GM12878 (cell line): Measurements from ENCODE around the gene IVL. TPM values are rescaled to one million over a fixed set of nuclear protein-coding genes. Genes with fewer than 3 reads are reported as not detected.

Experiments
- ATAC-seq: fragments of 200-7000 bp; cut with Tn5 transposase; 3 replicates; pipeline ENCODE4 v1.9.1; 2020; ENCODE audit warnings: mild to moderate bottlenecking, moderate library complexity
- Bru-seq: library from RNA; stranded (reverse); fragments of 400-500 nt; gene quantifications from one replicate; lab custom pipeline; 2021; lab: Mats Ljungman, UMichigan
- BruChase-seq, 2 experiments: library from RNA; stranded (reverse); fragments of 400-500 nt; gene quantifications; one replicate each; lab custom pipeline; 2021; lab: Mats Ljungman, UMichigan
- BruUV-seq: library from RNA; stranded (reverse); fragments of 400-500 nt; replicated peaks from 2 replicates; lab custom pipeline; 2021; lab: Mats Ljungman, UMichigan
- CTCF ChIA-PET: fragments of 300-600 bp; sonication (Branson Sonifier 250); formaldehyde crosslinking; extraction: SDS; loops from one replicate; lab custom pipeline; 2021; ENCODE audit warnings: inconsistent platforms; lab: Yijun Ruan, JAX
- POLR2A ChIA-PET: fragments of 350-600 bp; formaldehyde crosslinking; extraction: SDS; loops from one replicate; lab custom pipeline; 2021; ENCODE audit warnings: inconsistent platforms; lab: Charles Lee
- RAD21 ChIA-PET: fragments of 300-600 bp; sonication (Branson Sonifier 250); formaldehyde crosslinking; loops from one replicate; lab custom pipeline; 2023; ENCODE audit warnings: antibody characterized with exemption; ENCODE audit not compliant: unreplicated experiment; lab: Charles Lee
- SMC1A ChIA-PET: fragments of 300-600 bp; sonication (Branson Sonifier 250); formaldehyde crosslinking; loops from one replicate; lab custom pipeline; 2023; ENCODE audit not compliant: unreplicated experiment, uncharacterized antibody; lab: Charles Lee
- DNase-seq: peaks from one replicate; pipeline ENCODE4 v3.0.0-alpha.2; 2011; ENCODE audit warnings: low read depth, low spot score
- FAIRE-seq: peaks from 3 replicates; lab custom pipeline; 2011; peaks lifted over from hg19 to GRCh38; lab: Jason Lieb, UNC
- H2AFZ ChIP-seq: 2 replicates; pipeline ENCODE4 v1.6.0; 2011; ENCODE audit warnings: low read depth, low read length, control low read depth; ENCODE audit not compliant: control insufficient read depth
- H3K27ac ChIP-seq: 2 replicates; pipeline ENCODE4 v1.5.1; 2011; ENCODE audit warnings: control low read depth; ENCODE audit not compliant: control insufficient read depth, insufficient read depth
- H3K27me3 ChIP-seq, 2 experiments: replicated peaks in 1 of 2; 2 replicates each; pipeline versions ENCODE4 v1.6.0 to v1.6.1; 2011; ENCODE audit warnings: low read length in 1 of 2; ENCODE audit not compliant: control insufficient read depth in 2 of 2, insufficient read depth in 2 of 2
- H3K36me3 ChIP-seq, 2 experiments: 2 replicates each; pipeline ENCODE4 v1.5.1; 2011; ENCODE audit warnings: low read length in 1 of 2; ENCODE audit not compliant: control insufficient read depth in 2 of 2, insufficient read depth in 2 of 2
- H3K4me1 ChIP-seq: 2 replicates; pipeline ENCODE4 v1.6.1; 2011; ENCODE audit warnings: mild to moderate bottlenecking, low read length, moderate library complexity, mixed read lengths; ENCODE audit not compliant: control insufficient read depth, insufficient read depth
- H3K4me2 ChIP-seq: 2 replicates; pipeline ENCODE4 v1.6.0; 2011; ENCODE audit warnings: control low read depth; ENCODE audit not compliant: control insufficient read depth, insufficient read depth
- H3K4me3 ChIP-seq: fragments of 200-600 bp; sonication (generic); 2 replicates; pipeline ENCODE4 v1.5.1; 2016
- H3K79me2 ChIP-seq: 2 replicates; pipeline ENCODE4 v1.6.0; 2011; ENCODE audit warnings: low read length; ENCODE audit not compliant: control insufficient read depth, insufficient read depth
- H3K9ac ChIP-seq: 2 replicates; pipeline ENCODE4 v1.8.0; 2011; ENCODE audit warnings: low read length, control low read depth, mixed read lengths; ENCODE audit not compliant: control insufficient read depth, insufficient read depth
- H3K9me3 ChIP-seq: replicated peaks from 3 replicates; pipeline ENCODE4 v1.5.1; 2011; ENCODE audit warnings: mild to moderate bottlenecking, low read length; ENCODE audit not compliant: control insufficient read depth, insufficient read depth
- H4K20me1 ChIP-seq: 2 replicates; pipeline ENCODE4 v1.6.0; 2011; ENCODE audit not compliant: control insufficient read depth, insufficient read depth
- ATF2 ChIP-seq: IDR thresholded peaks from 2 replicates; pipeline ENCODE4 v1.6.1; 2012; ENCODE audit warnings: low read length, inconsistent platforms
- CTCF ChIP-seq, 3 experiments: IDR thresholded peaks in 2 of 3; conservative IDR thresholded peaks in 1 of 3; 2 replicates each; pipeline ENCODE4 v1.5.1; 2011; ENCODE audit warnings: low read depth in 3 of 3, low read length in 3 of 3, mild to moderate bottlenecking in 3 of 3, control low read depth in 2 of 3, moderate library complexity in 2 of 3, inconsistent platforms in 1 of 3, mixed read lengths in 1 of 3; ENCODE audit not compliant: control insufficient read depth in 2 of 3, insufficient read depth in 1 of 3; ENCODE audit errors: extremely low read depth in 1 of 3
- EED ChIP-seq: sonication (generic); IDR thresholded peaks from 2 replicates; pipeline ENCODE4 v1.6.1; 2016; ENCODE audit warnings: antibody characterized with exemption, low read depth
- IKZF2 ChIP-seq, 2 experiments: fragments of 450-650 bp; IDR thresholded peaks; 2 replicates each; pipeline ENCODE4 v1.6.1; 2017; ENCODE audit warnings: mild to moderate bottlenecking in 2 of 2, moderate library complexity in 2 of 2
- IRF4 ChIP-seq: IDR thresholded peaks from 2 replicates; pipeline ENCODE4 v1.6.1; 2011; ENCODE audit warnings: low read depth, low read length
- JUNB ChIP-seq: IDR thresholded peaks from 2 replicates; pipeline ENCODE4 v1.6.1; 2016; ENCODE audit warnings: antibody characterized with exemption, mild to moderate bottlenecking
- MTA2 ChIP-seq: fragments of 450-650 bp; IDR thresholded peaks from 2 replicates; pipeline ENCODE4 v1.6.1; 2016; ENCODE audit warnings: low read depth, mild to moderate bottlenecking, moderate library complexity
- PKNOX1 ChIP-seq: fragments of 450-650 bp; IDR thresholded peaks from 2 replicates; pipeline ENCODE4 v1.6.1; 2016; ENCODE audit warnings: mild to moderate bottlenecking
- PML ChIP-seq: IDR thresholded peaks from 2 replicates; pipeline ENCODE4 v1.6.1; 2012; ENCODE audit warnings: low read length, inconsistent platforms
- RUNX3 ChIP-seq: IDR thresholded peaks from 2 replicates; pipeline ENCODE4 v1.6.1; 2012; ENCODE audit warnings: low read length, inconsistent platforms
- TCF7 ChIP-seq: IDR thresholded peaks from 2 replicates; pipeline ENCODE4 v1.6.1; 2014; ENCODE audit warnings: antibody characterized with exemption, borderline replicate concordance
- WGBS: methylation state at CpG from one replicate; pipeline ENCODE4 v1.1.6; 2016; ENCODE audit warnings: low lambda C conversion rate; ENCODE audit not compliant: insufficient replicate concordance, insufficient coverage; ENCODE audit errors: missing lambda C conversion rate; 5-methylcytosine and 5-hydroxymethylcytosine counted together
- in situ Hi-C: fragments of 300-500 bp; cut with MboI; formaldehyde crosslinking; loops from 9 replicates; pipeline ENCODE4 v1.14.3; 2018; ENCODE audit warnings: mixed read lengths
- intact Hi-C: fragments of 100-400 bp; cut with micrococcal nuclease; formaldehyde crosslinking; loops from one replicate; pipeline ENCODE4 v1.14.2; 2022; ENCODE audit not compliant: unreplicated experiment
- long read RNA-seq, 2 experiments: library from polyadenylated mRNA; unstranded; transcript quantifications; one replicate each; pipeline ENCODE4 v2.0.0, GENCODE V29; 2019 to 2020
- polyA minus RNA-seq, 3 experiments: library from RNA; depleted of rRNA, polyadenylated mRNA; stranded (reverse); fragments of >200 nt; gene quantifications; 2 replicates each; pipeline ENCODE4 v1.2.3, GENCODE V29; 2011
- polyA plus RNA-seq, 11 experiments: library from polyadenylated mRNA; depleted of rRNA in 4 of 11; unstranded in 6 of 11; stranded (reverse) in 5 of 11; fragments of >200 nt; fragmentation: Nextera tagmentation in 4 of 11; fragmentation: Illumina TruSeq in 1 of 11; extraction: Ambion mirVana in 4 of 11; extraction: Trizol in 1 of 11; gene quantifications; 1 replicate in 1 of 11; 2 replicates in 10 of 11; pipeline versions ENCODE4 v1.2.1 to v1.2.3, GENCODE V29; 2011 to 2016; ENCODE audit warnings: inconsistent platforms in 2 of 11, missing spikeins in 2 of 11, low read depth in 1 of 11
- total RNA-seq, 4 experiments: library from RNA; depleted of rRNA in 3 of 4; stranded (reverse); fragments of >200 nt in 3 of 4; fragmentation: Illumina TruSeq in 1 of 4; extraction: Trizol in 1 of 4; gene quantifications; 2 replicates each; pipeline versions ENCODE4 v1.2.1 to v1.2.3, GENCODE V29; 2013 to 2021

Gene IVL, protein sequence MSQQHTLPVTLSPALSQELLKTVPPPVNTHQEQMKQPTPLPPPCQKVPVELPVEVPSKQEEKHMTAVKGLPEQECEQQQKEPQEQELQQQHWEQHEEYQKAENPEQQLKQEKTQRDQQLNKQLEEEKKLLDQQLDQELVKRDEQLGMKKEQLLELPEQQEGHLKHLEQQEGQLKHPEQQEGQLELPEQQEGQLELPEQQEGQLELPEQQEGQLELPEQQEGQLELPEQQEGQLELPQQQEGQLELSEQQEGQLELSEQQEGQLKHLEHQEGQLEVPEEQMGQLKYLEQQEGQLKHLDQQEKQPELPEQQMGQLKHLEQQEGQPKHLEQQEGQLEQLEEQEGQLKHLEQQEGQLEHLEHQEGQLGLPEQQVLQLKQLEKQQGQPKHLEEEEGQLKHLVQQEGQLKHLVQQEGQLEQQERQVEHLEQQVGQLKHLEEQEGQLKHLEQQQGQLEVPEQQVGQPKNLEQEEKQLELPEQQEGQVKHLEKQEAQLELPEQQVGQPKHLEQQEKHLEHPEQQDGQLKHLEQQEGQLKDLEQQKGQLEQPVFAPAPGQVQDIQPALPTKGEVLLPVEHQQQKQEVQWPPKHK
- total RNA-seq (2013; cell fraction: nucleolus; rRNA removed): 0.17 and 0.22 TPM in 2 replicates
- total RNA-seq (2014; rRNA removed) (19.5 and 20.5 TPM in 2 replicates), total RNA-seq (2014; rRNA removed; fragmentation: Illumina TruSeq; extraction: Trizol) (10.7 and 11.4 TPM in 2 replicates), total RNA-seq (2021) (12.1 and 12.2 TPM in 2 replicates), polyA plus RNA-seq (2011; rRNA removed) (1.6 and 2.1 TPM in 2 replicates), polyA plus RNA-seq (2014; fragmentation: Illumina TruSeq; extraction: Trizol) (8.4 and 14.8 TPM in 2 replicates), polyA plus RNA-seq (2014; fragmentation: Nextera tagmentation; extraction: Ambion mirVana) (1 to 10 TPM; 1.4 to 2.9 TPM), polyA plus RNA-seq (2014; rRNA removed) (20.3 and 22.2 TPM in 2 replicates), polyA plus RNA-seq (2016; fragmentation: Nextera tagmentation; extraction: Ambion mirVana) (10 to 100 TPM; 17.0 to 17.6 TPM), polyA minus RNA-seq (2011; rRNA and poly(A)+ RNA removed) (0.88 and 1.4 TPM in 2 replicates), Bru-seq, nascent RNA (percentile 46 among the genes with signal in this experiment), BruChase-seq, experiment 1, labeled RNA remaining after a 6-hour chase (percentile 48 among the genes with signal in this experiment), BruChase-seq, experiment 2, labeled RNA remaining after a 2-hour chase (percentile 42 among the genes with signal in this experiment)
- polyA plus RNA-seq (2011; ENCODE audit: low read depth): 0.85 TPM
- polyA plus RNA-seq (2011; cell fraction: cytosol; rRNA removed): 1.7 and 2.5 TPM in 2 replicates
- polyA plus RNA-seq (2011; cell fraction: nucleus; rRNA removed): 0.51 and 0.76 TPM in 2 replicates
- polyA plus RNA-seq (2012): 1.9 and 2.8 TPM in 2 replicates
- polyA minus RNA-seq (2011; cell fraction: cytosol; rRNA and poly(A)+ RNA removed): 0.52 TPM in 1 of 2 replicates, not detected in the other
- 0.24 and 0.29 TPM in 2 replicates for polyA minus RNA-seq (2011; cell fraction: nucleus; rRNA and poly(A)+ RNA removed)
- long read RNA-seq, experiment 1, partial matches to known transcripts: 0 of 4 reads
- long read RNA-seq, experiment 1, other reads (novel, unspliced or antisense): 1 of 4 reads
- long read RNA-seq, experiment 2, partial matches to known transcripts: 0 of 2 reads
- long read RNA-seq, experiment 2, other reads (novel, unspliced or antisense): 0 of 2 reads

DNA sequence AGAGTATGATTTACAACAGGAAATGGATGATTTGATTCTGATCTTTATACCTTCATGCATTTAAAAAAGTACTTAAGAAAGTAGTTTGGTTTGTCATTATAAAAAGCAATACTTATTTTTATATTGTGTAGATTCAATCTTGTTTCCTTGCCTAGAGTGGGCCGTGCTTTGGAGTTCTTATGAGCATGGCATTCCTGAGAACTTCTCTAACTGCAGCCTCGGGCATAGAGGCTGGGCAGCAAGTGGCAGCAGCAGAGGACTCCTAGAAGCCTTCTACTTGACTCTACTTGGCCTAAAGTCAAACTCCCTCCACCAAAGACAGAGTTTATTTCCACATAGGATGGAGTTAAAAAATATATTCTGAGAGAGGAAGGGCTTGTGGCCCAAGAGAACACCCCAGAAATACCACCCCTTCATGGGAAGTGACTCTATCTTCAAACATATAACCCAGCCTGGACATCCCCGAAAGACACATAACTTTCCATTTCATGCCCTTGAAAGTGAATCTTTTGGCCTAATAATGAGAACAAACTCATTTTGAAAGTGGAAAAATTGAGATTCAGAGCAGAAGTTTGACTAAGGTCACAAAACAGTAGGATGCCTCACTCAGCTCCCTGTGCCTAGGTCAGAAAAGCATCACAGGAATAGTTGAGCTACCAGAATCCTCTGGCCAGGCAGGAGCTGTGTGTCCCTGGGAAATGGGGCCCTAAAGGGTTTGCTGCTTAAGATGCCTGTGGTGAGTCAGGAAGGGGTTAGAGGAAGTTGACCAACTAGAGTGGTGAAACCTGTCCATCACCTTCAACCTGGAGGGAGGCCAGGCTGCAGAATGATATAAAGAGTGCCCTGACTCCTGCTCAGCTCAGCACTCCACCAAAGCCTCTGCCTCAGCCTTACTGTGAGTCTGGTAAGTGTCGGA lies at the start of gene IVL:
TSS of gene IVL (plus strand) at position 861 of the 916 bp plus-strand sequence. CDS start 1,252 bp downstream, outside the sequence.
- Histone ChIP-seq H3K27ac (peak within 1 kb of the TSS; percentile 60), H3K4me3 (peak within 1 kb of the TSS; percentile 21; the same call in 1 of the 2 replicates), H3K4me1 (peaks cover 35% of the 10 kb centered on the region), H3K9me3 (no peaks in the 10 kb centered on the region), H3K27me3 (no peaks in the 10 kb centered on the region), H4K20me1 (no peaks in the 10 kb centered on the region), H3K79me2 (no peaks in the 10 kb centered on the region), H3K36me3 (no peaks in the 10 kb centered on the region), H3K9ac (no peak within 1 kb of the TSS), H3K4me2 (peak within 1 kb of the TSS; percentile 76), H2AFZ (no peak within 1 kb of the TSS)
- DNase-seq (peak; percentile 53), FAIRE-seq (peak; percentile 84), ATAC-seq (peak; percentile 78)
- RAD21 ChIA-PET: interaction anchor here (1.2 to 1.5 kb wide), 5 partner anchors 18 to 37 kb away, joined by 3 to 4 read pairs (median 3); partner anchors contain the start of gene SMCP
- CTCF ChIA-PET: interaction anchor here (0.9 to 7.6 kb wide), 3 partner anchors 17 to 215 kb away, joined by 3 to 45 read pairs (median 8); partner anchors contain the start of gene SMCP
- in situ Hi-C loops (no loop called here), intact Hi-C loops (no loop called here)
- WGBS: 19% methylated on average over 4 of the region's 4 CpGs
- no TSS peak for BruUV-seq
- POLR2A ChIA-PET: interaction anchor here (0.7 kb wide), 1 partner anchor 316 kb away, joined by 3 read pairs; no protein-coding TSS in a partner anchor
- SMC1A ChIA-PET: interaction anchor here (0.8 to 1.3 kb wide), 4 partner anchors 18 to 354 kb away, joined by 3 to 5 read pairs (median 4); partner anchors contain the start of gene SMCP
- peak; percentile 57; the same call in 1 of the 2 replicates for TF ChIP-seq MTA2
- TF ChIP-seq ATF2: peak; percentile 66
- peak; percentile 14; the same call in 1 of the 2 replicates for TF ChIP-seq PKNOX1
- TF ChIP-seq EED: peak; percentile 93
- peak; percentile 65 to 70 for TF ChIP-seq IKZF2 (IDR thresholded peaks at IDR 0.05)
- TF ChIP-seq PML: peak; percentile 42; the same call in 1 of the 2 replicates
- TF ChIP-seq CTCF (IDR thresholded peaks at IDR 0.05 in 2 of 3, conservative IDR thresholded peaks at IDR 0.05 in 1 of 3; ENCODE audit: control insufficient read depth in 2 of 3, extremely low read depth in 1 of 3, insufficient read depth in 1 of 3, low read depth in 3 of 3, low read length in 3 of 3): no peak
- peak; percentile 85; the same call in 1 of the 2 replicates for TF ChIP-seq IRF4
- peak; percentile 68 for TF ChIP-seq RUNX3
- TF ChIP-seq TCF7: peak; percentile 66
- peak; percentile 94 for TF ChIP-seq JUNB
